HepG2 (cell line): Measurements from ENCODE around the gene SEL1L2. TPM values are rescaled to one million over a fixed set of nuclear protein-coding genes. Genes with fewer than 3 reads are reported as not detected.

Experiments
- ATAC-seq: fragments of 200-7000 bp; cut with Tn5 transposase; 3 replicates; pipeline ENCODE4 v1.9.1; 2020; ENCODE audit warnings: mild to moderate bottlenecking, moderate library complexity
- BruUV-seq: library from RNA; stranded (reverse); fragments of 400-500 nt; replicated peaks from 2 replicates; lab custom pipeline; 2021; lab: Mats Ljungman, UMichigan
- CTCF ChIA-PET: fragments of 300-600 bp; formaldehyde crosslinking; extraction: SDS; loops from one replicate; lab custom pipeline; 2021; ENCODE audit warnings: low total read pairs, inconsistent platforms, low intra/inter-chr PET ratio; lab: Yijun Ruan, JAX
- POLR2A ChIA-PET: fragments of 350-600 bp; sonication (Branson Sonifier 250); formaldehyde crosslinking; loops from one replicate; lab custom pipeline; 2020; ENCODE audit warnings: antibody characterized with exemption, inconsistent platforms; lab: Yijun Ruan, JAX
- DNase-seq: peaks from one replicate; pipeline ENCODE4 v3.0.0-alpha.2; 2015; ENCODE audit warnings: low spot score
- FAIRE-seq: peaks from 3 replicates; lab custom pipeline; 2011; peaks lifted over from hg19 to GRCh38; lab: Jason Lieb, UNC
- H2AFZ ChIP-seq: one replicate; pipeline ENCODE4 v1.6.1; 2011; ENCODE audit warnings: low read length, inconsistent platforms
- H3K27ac ChIP-seq: fragments of 300-600 bp; 3 replicates; pipeline ENCODE4 v1.8.0; 2011; ENCODE audit warnings: mixed run types, mild to moderate bottlenecking, mixed read lengths, low read length, inconsistent platforms; ENCODE audit not compliant: insufficient read depth; ENCODE audit errors: extremely low read length
- H3K27me3 ChIP-seq, 2 experiments: fragments of 200-600 bp in 1 of 2; 2 replicates in 1 of 2; 3 replicates in 1 of 2; pipeline versions ENCODE4 v1.6.0 to v1.8.0; 2011; ENCODE audit warnings: low read length in 2 of 2, mild to moderate bottlenecking in 2 of 2, moderate library complexity in 2 of 2, inconsistent platforms in 1 of 2; ENCODE audit not compliant: insufficient read depth in 2 of 2, control insufficient read depth in 1 of 2
- H3K36me3 ChIP-seq, 2 experiments: fragments of 200-600 bp in 1 of 2; replicated peaks in 1 of 2; 2 replicates in 1 of 2; 3 replicates in 1 of 2; pipeline versions ENCODE4 v1.5.1 to v1.8.0; 2011; ENCODE audit warnings: low read length in 2 of 2, inconsistent platforms in 1 of 2; ENCODE audit not compliant: insufficient read depth in 2 of 2, control insufficient read depth in 1 of 2
- H3K4me1 ChIP-seq: 2 replicates; pipeline ENCODE4 v1.5.1; 2012; ENCODE audit warnings: low read length, inconsistent platforms; ENCODE audit not compliant: insufficient read depth
- H3K4me2 ChIP-seq: 2 replicates; pipeline ENCODE4 v1.6.0; 2011; ENCODE audit warnings: low read depth, low read length, inconsistent platforms
- H3K4me3 ChIP-seq, 3 experiments: fragments of 200-600 bp in 1 of 3; sonication (generic), shearing (Covaris generic) in 1 of 3; replicated peaks in 1 of 3; 2 replicates each; pipeline ENCODE4 v1.5.1; 2011 to 2016; ENCODE audit warnings: low read length in 3 of 3, inconsistent platforms in 2 of 3, low read depth in 2 of 3, mild to moderate bottlenecking in 2 of 3, control low read depth in 1 of 3, mixed read lengths in 1 of 3; ENCODE audit not compliant: insufficient read depth in 1 of 3
- H3K79me2 ChIP-seq: one replicate; pipeline ENCODE4 v1.6.1; 2011; ENCODE audit warnings: low read length, inconsistent platforms; ENCODE audit not compliant: insufficient read depth
- H3K9ac ChIP-seq: 2 replicates; pipeline ENCODE4 v1.6.0; 2011; ENCODE audit warnings: mild to moderate bottlenecking, low read depth, low read length, inconsistent platforms; ENCODE audit not compliant: insufficient read depth
- H3K9me3 ChIP-seq: 2 replicates; pipeline ENCODE4 v1.5.1; 2012; ENCODE audit warnings: mild to moderate bottlenecking, low read length
- H4K20me1 ChIP-seq: 2 replicates; pipeline ENCODE4 v1.6.0; 2011; ENCODE audit warnings: inconsistent platforms, mild to moderate bottlenecking, low read length, moderate library complexity; ENCODE audit not compliant: insufficient read depth
- ARNT ChIP-seq: fragments of 450-650 bp; IDR thresholded peaks from 2 replicates; pipeline ENCODE4 v1.6.1; 2017
- ASH2L ChIP-seq: fragments of 300-600, 200-600 bp; sonication (generic); IDR thresholded peaks from 2 replicates; pipeline ENCODE4 v1.7.0; 2017; ENCODE audit warnings: low read depth, mild to moderate bottlenecking, moderate library complexity, mixed read lengths, low read length; ENCODE audit not compliant: insufficient read length
- ETV6 ChIP-seq: sonication (generic); formaldehyde crosslinking; conservative IDR thresholded peaks from 2 replicates; pipeline ENCODE4 v1.4.0; 2020; ENCODE audit warnings: missing genetic modification reagents
- HMG20B ChIP-seq: conservative IDR thresholded peaks from 2 replicates; pipeline ENCODE4 v1.6.1; 2016; ENCODE audit warnings: missing genetic modification reagents, missing compliant biosample characterization
- MXD4 ChIP-seq: IDR thresholded peaks from 2 replicates; pipeline ENCODE4 v1.6.1; 2016; ENCODE audit warnings: mild to moderate bottlenecking, missing biosample characterization, missing genetic modification reagents
- NONO ChIP-seq, 2 experiments: fragments of 450-650 bp in 1 of 2; sonication (generic) in 1 of 2; formaldehyde crosslinking in 1 of 2; IDR thresholded peaks in 1 of 2; conservative IDR thresholded peaks in 1 of 2; 2 replicates each; pipeline versions ENCODE4 v1.6.1 to v1.8.0; 2017 to 2022; ENCODE audit warnings: mild to moderate bottlenecking in 1 of 2, missing genetic modification reagents in 1 of 2, moderate library complexity in 1 of 2
- PCBP1 ChIP-seq: fragments of 200-400 bp; formaldehyde crosslinking; IDR thresholded peaks from 2 replicates; pipeline ENCODE4 v1.6.1; 2017; ENCODE audit warnings: mild to moderate bottlenecking, low read depth, low read length, borderline replicate concordance
- SMARCE1 ChIP-seq: fragments of 450-650 bp; IDR thresholded peaks from 2 replicates; pipeline ENCODE4 v1.6.1; 2017; ENCODE audit warnings: borderline replicate concordance
- SOX13 ChIP-seq, 3 experiments: fragments of 450-650 bp in 1 of 3; sonication (generic) in 1 of 3; formaldehyde crosslinking in 1 of 3; IDR thresholded peaks in 2 of 3; conservative IDR thresholded peaks in 1 of 3; 2 replicates each; pipeline versions ENCODE4 v1.5.0 to v1.6.1; 2016 to 2020; ENCODE audit warnings: antibody characterized with exemption in 1 of 3, mild to moderate bottlenecking in 1 of 3, missing compliant biosample characterization in 1 of 3, missing genetic modification reagents in 1 of 3, moderate library complexity in 1 of 3
- ZEB1 ChIP-seq: IDR thresholded peaks from 2 replicates; pipeline ENCODE4 v1.6.1; 2012; ENCODE audit warnings: mild to moderate bottlenecking, low read depth, inconsistent platforms; ENCODE audit not compliant: insufficient replicate concordance
- ZNF124 ChIP-seq: sonication (generic); formaldehyde crosslinking; IDR thresholded peaks from 2 replicates; pipeline ENCODE4 v1.4.0; 2020; ENCODE audit warnings: missing genetic modification reagents
- ZNF329 ChIP-seq: sonication (generic); formaldehyde crosslinking; IDR thresholded peaks from 2 replicates; pipeline ENCODE4 v1.9.0; 2021; ENCODE audit warnings: low read depth, mild to moderate bottlenecking, missing genetic modification reagents
- ZNF83 ChIP-seq: sonication (generic); formaldehyde crosslinking; IDR thresholded peaks from 2 replicates; pipeline ENCODE4 v1.4.0; 2020; ENCODE audit warnings: missing genetic modification reagents, mild to moderate bottlenecking, borderline replicate concordance
- ZSCAN29 ChIP-seq: sonication (generic); formaldehyde crosslinking; conservative IDR thresholded peaks from 2 replicates; pipeline ENCODE4 v1.4.0; 2020; ENCODE audit warnings: mild to moderate bottlenecking, missing genetic modification reagents
- WGBS: methylation state at CpG from one replicate; pipeline ENCODE4 v1.1.6; 2017; ENCODE audit warnings: low lambda C conversion rate; 5-methylcytosine and 5-hydroxymethylcytosine counted together
- in situ Hi-C: cut with HindIII; loops from 2 replicates; pipeline ENCODE4 v1.10.0; 2017; ENCODE audit warnings: low pct_unique_long_range_greater_than_20kb; ENCODE audit not compliant: extremely low pct_ligation_motif_present
- intact Hi-C: fragments of 100-400 bp; cut with micrococcal nuclease; formaldehyde crosslinking; loops from one replicate; pipeline ENCODE4 v1.10.0; 2022; ENCODE audit not compliant: unreplicated experiment
- polyA plus RNA-seq, 8 experiments: library from polyadenylated mRNA; depleted of rRNA in 3 of 8; stranded (reverse) in 7 of 8; unstranded in 1 of 8; fragments of >200 nt; fragmentation: Illumina TruSeq in 4 of 8; extraction: Trizol in 4 of 8; gene quantifications; 2 replicates each; pipeline versions ENCODE4 v1.2.1 to v1.2.3, GENCODE V29; 2011 to 2016; ENCODE audit warnings: low read depth in 4 of 8, missing spikeins in 1 of 8, mixed read lengths in 1 of 8; ENCODE audit not compliant: insufficient read depth in 1 of 8
- total RNA-seq, 5 experiments: library from RNA; depleted of rRNA; stranded (reverse); fragments of >200 nt; fragmentation: Illumina TruSeq; extraction: Trizol; gene quantifications; 2 replicates each; pipeline ENCODE4 v1.2.3, GENCODE V29; 2016; ENCODE audit warnings: low read depth in 1 of 5
- TF ChIP-seq, protein P1 (sequence below): sonication (generic); formaldehyde crosslinking; IDR thresholded peaks from 2 replicates; pipeline ENCODE4 v1.5.0; 2020; ENCODE audit warnings: mild to moderate bottlenecking, missing genetic modification reagents
- TF ChIP-seq, protein P2 (sequence below): IDR thresholded peaks from 2 replicates; pipeline ENCODE4 v1.6.1; 2018; ENCODE audit warnings: missing genetic modification reagents, mild to moderate bottlenecking, missing compliant biosample characterization
- TF ChIP-seq, protein P3 (sequence below): sonication (generic); formaldehyde crosslinking; IDR thresholded peaks from 2 replicates; pipeline ENCODE4 v1.4.0; 2020; ENCODE audit warnings: mild to moderate bottlenecking, missing genetic modification reagents
- TF ChIP-seq, protein P4 (sequence below): sonication (generic); formaldehyde crosslinking; IDR thresholded peaks from 2 replicates; pipeline ENCODE4 v1.8.0; 2022; ENCODE audit warnings: low read depth, missing genetic modification reagents

The SEL1L2 gene
- total and polyA plus RNA-seq, 2 of the 13 experiments (the other 11 are each of a cell fraction or from before 2014, with no cell fraction given): not detected

DNA sequence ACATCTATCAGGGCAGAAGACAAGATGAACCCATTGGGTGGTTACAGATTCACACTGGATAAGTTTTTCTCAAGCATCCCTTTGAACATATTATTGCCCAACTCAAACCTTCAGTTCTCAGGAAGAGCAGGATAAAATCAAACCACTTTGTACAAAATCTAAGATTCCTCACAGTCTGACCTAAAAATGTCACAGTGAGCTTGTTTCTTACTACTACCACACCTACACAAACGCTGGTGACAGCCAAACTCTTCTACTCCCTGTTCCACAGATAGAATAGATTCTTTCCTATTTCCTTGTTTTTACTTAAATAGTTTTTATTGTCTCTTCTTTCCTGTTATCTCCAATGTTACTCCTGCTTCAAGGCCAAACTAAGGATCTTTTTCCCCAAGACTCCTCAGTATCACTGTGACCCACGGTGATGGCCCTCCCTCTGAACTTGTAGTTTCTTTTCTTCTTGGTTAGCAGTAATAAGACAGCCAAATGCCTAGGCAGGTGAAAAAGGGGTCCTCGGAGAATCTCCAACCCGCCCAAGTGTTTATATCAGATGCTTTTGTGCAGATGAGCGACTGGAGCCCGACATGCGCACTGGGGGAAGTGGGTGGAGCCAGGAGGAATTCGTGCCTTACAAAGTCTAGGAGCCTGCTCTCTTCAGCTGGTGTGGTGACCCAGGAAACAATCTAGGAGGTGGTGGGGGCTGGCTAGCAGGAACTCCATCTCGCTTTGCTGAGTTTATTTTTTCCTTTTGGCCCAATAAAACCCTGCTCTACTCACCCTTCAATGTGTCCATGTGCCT, 53.4 kb downstream of the SEL1L2 start:
- DNase-seq (no peak), ATAC-seq (no peak), FAIRE-seq (no peak)
- H3K79me2 ChIP-seq: no peaks in the 10 kb centered on the region
- H3K9me3 ChIP-seq: no peaks in the 10 kb centered on the region
- no peaks in the 10 kb centered on the region for H3K4me1 ChIP-seq
- in situ Hi-C loops: no loop called here
- 10% methylated on average over 9 of the region's 9 CpGs for WGBS
- H4K20me1 ChIP-seq: no peaks in the 10 kb centered on the region
- no peaks in the 10 kb centered on the region for H3K27me3 ChIP-seq
- TF ChIP-seq, protein P1, sequence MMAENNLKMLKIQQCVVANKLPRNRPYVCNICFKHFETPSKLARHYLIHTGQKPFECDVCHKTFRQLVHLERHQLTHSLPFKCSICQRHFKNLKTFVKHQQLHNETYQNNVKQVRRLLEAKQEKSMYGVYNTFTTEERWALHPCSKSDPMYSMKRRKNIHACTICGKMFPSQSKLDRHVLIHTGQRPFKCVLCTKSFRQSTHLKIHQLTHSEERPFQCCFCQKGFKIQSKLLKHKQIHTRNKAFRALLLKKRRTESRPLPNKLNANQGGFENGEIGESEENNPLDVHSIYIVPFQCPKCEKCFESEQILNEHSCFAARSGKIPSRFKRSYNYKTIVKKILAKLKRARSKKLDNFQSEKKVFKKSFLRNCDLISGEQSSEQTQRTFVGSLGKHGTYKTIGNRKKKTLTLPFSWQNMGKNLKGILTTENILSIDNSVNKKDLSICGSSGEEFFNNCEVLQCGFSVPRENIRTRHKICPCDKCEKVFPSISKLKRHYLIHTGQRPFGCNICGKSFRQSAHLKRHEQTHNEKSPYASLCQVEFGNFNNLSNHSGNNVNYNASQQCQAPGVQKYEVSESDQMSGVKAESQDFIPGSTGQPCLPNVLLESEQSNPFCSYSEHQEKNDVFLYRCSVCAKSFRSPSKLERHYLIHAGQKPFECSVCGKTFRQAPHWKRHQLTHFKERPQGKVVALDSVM (CRISPR knock-in tag): no peak
- TF ChIP-seq HMG20B (CRISPR knock-in tag) (no peak), ASH2L (no peak), ETV6 (CRISPR knock-in tag) (no peak), ZEB1 (no peak), NONO (IDR thresholded peaks at IDR 0.05) (no peak), NONO (CRISPR knock-in tag; conservative IDR thresholded peaks at IDR 0.05) (no peak), MXD4 (CRISPR knock-in tag) (no peak), ARNT (no peak), SMARCE1 (no peak), PCBP1 (no peak), ZNF124 (CRISPR knock-in tag) (no peak), ZSCAN29 (CRISPR knock-in tag) (no peak), ZNF83 (no peak), ZNF329 (CRISPR knock-in tag) (no peak), SOX13 (IDR thresholded peaks at IDR 0.05) (no peak), SOX13 (CRISPR knock-in tag; conservative IDR thresholded peaks at IDR 0.05 in 1 of 2, IDR thresholded peaks at IDR 0.05 in 1 of 2) (no peak)
- TF ChIP-seq, protein P2, sequence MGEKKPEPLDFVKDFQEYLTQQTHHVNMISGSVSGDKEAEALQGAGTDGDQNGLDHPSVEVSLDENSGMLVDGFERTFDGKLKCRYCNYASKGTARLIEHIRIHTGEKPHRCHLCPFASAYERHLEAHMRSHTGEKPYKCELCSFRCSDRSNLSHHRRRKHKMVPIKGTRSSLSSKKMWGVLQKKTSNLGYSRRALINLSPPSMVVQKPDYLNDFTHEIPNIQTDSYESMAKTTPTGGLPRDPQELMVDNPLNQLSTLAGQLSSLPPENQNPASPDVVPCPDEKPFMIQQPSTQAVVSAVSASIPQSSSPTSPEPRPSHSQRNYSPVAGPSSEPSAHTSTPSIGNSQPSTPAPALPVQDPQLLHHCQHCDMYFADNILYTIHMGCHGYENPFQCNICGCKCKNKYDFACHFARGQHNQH (CRISPR knock-in tag): no peak
- TF ChIP-seq, protein P3, sequence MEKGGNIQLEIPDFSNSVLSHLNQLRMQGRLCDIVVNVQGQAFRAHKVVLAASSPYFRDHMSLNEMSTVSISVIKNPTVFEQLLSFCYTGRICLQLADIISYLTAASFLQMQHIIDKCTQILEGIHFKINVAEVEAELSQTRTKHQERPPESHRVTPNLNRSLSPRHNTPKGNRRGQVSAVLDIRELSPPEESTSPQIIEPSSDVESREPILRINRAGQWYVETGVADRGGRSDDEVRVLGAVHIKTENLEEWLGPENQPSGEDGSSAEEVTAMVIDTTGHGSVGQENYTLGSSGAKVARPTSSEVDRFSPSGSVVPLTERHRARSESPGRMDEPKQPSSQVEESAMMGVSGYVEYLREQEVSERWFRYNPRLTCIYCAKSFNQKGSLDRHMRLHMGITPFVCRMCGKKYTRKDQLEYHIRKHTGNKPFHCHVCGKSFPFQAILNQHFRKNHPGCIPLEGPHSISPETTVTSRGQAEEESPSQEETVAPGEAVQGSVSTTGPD (CRISPR knock-in tag): no peak
- TF ChIP-seq, protein P4, sequence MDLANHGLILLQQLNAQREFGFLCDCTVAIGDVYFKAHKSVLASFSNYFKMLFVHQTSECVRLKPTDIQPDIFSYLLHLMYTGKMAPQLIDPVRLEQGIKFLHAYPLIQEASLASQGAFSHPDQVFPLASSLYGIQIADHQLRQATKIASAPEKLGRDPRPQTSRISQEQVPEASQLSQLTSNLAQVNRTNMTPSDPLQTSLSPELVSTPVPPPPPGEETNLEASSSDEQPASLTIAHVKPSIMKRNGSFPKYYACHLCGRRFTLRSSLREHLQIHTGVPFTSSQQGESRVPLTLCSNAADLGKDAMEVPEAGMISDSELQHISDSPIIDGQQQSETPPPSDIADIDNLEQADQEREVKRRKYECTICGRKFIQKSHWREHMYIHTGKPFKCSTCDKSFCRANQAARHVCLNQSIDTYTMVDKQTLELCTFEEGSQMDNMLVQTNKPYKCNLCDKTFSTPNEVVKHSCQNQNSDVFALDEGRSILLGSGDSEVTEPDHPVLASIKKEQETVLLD: no peak
- no peak overlapping the region for H2AFZ ChIP-seq
- H3K27ac ChIP-seq: no peak overlapping the region
- ChIA-PET CTCF (no interaction called here), POLR2A (no interaction called here)
- H3K4me3 ChIP-seq: no peak overlapping the region
- H3K4me2 ChIP-seq: no peak overlapping the region
- BruUV-seq: no TSS peak
- H3K36me3 ChIP-seq: no peaks in the 10 kb centered on the region
- no peak overlapping the region for H3K9ac ChIP-seq
- intact Hi-C loops: no loop called here
